Hippocampal formation (tissue), 2 donors: ENCODE measurements around the gene FOXL1.

Experiments
- DNase-seq, 2 donors: peaks; one replicate each; lab custom pipeline; 2025; lab: John Stamatoyannopoulos, UW

The FOXL1 gene

DNA sequence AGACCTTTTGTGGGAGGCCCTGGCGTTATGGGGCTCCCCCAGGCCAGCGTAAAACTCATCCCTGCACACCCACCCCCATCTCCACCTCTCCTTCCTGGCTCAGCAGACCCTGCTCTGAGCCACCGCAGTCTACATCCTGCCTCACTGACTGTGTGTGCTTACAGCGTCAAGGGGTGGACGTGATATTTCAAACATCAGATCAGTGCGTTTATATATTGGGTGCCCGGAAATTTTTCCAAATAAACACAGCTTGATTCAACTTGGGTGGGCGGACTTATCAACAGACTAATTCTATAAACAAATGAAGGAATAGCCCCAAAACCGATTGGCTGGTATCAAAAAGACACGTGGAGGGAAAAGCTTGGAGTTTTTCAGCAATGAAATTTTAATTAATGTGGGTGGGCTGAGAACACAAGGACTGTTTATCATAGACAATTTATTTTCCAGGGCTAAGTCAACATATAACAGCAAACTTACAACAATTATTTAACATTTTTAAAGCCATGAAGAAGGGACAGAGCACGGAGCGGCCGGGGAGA lies at the start of gene FOXL1:
FOXL1 (plus strand) TSS at position 489 of the 539 bp plus-strand sequence. CDS start 175 bp downstream, outside the sequence.
- DNase-seq: no peak

DNA sequence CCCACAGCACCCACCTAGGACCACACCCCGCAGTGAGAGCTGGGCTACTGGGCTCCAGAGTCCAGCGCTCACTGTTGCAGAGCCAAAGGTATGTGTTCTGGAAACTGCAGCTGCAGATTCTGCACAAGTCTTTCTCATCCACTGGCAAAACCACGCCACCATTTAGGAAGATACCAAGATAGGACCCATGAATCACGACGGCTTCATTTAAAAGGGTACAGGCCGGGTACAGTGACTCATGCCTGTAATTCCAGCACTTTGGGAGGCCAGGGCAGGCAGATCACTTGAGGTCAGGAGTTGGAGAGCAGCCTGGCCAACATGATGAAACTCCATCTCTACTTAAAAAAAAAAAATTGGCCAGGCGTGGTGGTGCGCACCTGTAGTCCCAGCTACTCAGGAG lies 49.2 kb upstream of the FOXL1 start:
- no peak for DNase-seq

DNA sequence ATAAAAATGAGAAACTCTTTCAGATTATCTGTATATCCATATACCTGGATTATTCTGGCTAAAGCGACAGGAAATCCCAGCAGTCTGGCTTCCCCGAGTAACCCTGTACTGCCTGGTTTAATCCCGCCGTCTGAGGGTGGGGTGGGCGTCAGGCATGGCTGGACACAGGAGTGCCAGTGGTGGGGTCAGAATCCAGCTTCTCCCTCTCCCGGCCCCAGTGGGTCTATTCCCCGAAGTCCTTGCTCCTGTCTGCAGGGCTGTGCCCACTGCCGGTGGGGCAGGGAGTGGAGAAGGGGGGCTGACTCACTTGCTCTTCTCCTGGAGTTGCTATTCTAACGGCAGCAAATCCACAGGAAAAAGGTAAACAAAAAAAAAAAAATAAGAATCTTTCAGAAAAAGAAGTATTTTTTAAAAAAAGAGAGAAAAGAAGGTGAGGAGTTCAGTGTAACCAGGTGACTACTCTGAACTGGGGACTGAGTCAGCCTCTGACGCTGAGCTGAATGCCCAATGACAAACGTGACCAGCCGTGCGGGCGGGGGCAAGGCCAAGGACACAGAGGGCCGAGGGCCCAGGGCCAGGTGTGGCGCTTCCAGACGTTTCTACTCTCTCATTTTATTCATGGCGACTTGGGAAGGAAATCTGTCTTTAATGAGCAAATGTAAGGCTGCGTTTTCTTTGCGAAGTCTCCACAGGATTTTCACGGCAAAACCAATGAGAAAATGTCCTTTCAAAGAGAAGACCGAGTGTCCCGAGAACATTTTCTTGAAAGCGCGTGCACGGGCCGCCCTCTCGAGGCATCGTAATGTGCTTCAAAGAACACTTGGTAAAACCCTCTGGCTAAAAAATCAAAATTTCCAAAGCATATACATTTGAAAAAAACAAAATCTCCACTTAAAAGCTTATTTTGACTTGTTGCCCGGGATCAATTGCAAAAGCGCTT lies 47.8 kb upstream of the FOXL1 start:
- DNase-seq: no peak

DNA sequence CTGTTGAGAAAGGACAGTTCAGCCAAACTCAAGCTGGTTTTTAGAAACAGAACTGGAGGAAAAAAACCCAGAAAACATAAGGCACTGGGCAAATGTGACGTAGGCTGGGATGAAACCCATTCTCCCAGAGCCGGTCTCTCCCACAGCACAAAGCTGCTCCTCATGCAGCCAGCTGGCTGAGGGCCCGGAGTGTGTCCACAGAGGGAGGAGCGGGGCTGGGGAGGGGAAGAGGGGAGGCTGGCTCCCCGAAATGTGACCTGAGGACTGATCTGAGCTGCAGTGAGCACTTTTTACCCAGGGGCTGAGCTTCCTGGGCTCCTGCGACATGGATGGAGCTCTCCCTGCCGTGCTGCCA lies 47.2 kb upstream of the FOXL1 start:
- peak; percentile 83 to 90 for DNase-seq

DNA sequence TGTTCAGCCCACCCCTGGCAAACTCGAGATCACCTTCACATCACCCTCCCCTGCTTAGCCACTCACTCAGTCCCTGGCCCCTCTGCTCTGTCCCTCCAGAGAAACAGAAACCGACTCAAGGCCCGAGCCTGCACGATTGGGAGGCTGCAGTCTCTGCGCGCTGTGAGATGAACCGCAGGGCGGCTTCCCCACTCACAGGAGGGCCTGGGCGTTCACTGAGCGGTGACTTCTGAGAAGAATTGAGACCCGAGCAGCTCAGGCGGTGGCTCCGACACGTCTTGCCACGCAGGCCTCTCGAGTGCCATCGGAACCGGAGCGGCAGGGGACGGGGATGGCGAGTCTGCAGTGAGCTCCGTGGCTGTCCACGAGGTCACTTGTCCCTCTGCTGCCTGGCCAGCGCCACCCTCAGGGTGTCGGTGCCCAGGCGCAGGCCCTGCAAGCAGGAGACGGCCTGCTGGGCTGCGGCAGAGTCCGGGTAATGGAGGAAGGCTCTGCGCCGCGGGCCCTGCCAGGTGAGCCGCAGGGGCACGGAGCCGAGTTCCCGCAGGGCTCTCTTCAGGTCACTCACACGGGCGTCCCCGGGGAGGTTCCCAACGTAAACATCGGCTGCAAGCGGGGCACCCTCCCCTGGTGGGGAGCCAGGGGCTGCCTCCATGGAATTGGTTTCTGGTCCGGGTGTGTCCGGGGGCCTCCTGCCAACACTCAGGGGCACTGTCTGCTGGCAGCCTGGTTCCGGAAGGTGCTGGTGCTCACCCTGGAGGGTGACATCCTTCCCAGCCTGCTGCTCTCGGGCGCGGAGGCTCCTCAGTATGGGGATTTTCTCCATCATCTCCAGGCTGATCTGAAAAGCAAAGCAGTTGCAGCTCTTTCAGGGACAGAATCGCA lies 46.5 kb upstream of the FOXL1 start:
- DNase-seq: no peak

DNA sequence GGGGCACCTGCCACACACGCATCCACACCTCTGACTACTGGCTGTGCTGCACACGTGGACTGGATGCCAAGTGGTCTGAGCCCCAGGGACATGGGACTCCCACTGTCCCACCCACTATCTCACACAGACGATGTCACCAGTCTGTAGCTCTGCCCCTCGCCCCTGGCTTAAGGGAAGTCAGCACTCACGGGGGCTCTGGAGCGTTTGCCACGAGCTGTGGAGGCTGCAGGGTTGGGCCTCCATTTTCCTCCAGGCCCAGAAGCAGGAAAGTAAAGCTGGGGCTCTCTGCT lies 45.9 kb upstream of the FOXL1 start:
- no peak for DNase-seq

DNA sequence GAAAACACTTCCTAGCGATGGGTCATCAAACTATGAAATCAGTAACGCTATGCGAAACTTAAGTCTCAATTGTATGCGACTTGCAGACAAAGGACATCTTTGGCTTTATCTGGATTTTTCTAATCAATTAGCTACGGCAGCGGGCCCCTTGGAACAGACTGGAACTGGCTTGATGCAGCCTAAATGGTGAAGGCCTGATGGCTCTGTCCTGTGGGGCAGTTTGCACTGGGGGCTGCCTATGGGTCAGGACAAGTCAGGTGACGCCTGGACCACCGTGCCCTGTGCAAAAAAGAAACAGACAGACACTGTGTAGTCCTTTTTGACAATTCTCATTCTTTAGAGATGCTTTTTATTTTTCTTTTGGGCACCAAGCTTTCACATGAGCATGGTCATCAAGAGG lies 45.3 kb upstream of the FOXL1 start:
- DNase-seq: no peak

DNA sequence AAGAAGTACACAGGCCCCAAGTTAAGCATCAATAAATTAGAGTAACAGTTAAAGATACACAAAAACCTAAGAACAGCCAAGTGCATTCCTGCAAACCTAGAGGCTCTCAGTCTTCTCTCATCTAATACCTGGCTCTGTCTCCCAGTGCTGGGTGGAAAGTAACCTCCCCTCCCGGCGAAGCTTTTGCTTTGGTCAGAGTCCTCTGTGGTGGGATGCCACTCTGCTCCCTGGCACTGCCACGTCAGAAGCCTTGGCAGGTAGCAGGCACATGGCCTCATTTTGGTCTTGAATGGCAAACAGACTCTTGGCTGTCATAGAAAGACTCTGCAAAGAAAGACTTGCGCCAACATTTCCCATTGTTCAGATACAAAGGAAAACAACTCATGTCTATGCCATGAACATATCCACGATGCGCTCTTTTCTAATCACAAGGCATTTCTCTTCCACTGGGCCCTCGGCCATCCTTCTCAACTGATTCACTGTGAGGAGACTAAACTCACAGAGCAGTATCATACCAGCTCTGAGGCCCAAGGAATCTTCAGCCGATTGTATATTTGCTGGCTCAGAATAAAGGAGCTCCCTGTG lies 44.5 kb upstream of the FOXL1 start:
- peak; percentile 9 to 60 for DNase-seq

DNA sequence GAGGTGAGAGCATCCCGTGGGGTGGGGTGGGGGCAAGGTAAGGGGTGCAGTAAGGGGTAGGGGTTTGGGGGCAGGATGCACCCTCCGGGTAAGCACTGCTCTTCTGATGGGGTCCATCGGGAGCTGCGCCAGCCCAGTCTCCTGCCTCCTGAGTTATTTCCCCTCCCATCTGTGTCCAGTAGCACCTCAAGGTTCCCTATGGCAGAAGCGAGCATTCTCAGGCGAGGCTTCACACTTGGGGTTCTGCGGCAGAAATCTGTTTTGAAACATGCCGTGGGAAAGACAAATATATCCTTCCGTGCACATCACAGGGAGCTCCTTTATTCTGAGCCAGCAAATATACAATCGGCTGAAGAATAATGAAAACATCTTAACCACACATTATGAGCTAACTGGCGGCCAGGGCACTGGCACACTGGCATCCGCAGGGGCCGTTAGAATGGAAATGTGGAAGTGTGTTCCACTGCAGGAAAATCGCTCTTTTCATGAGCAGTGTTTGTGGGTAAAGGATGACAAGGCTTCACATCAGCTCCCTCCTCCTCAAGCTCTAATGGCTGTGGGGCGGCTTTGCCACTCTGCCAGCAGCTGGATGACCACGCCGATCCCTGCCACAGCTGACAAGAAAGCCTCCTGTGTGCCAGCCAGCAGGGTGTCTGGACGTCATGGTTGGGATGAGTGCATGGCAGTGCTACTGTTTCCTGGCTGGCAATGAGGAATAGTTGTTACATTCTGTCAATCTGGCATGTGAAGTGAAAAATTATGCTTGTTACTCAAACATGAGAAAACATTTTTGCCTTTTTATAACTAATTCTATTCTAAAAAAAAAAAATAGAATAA lies 43.4 kb upstream of the FOXL1 start:
- peak; percentile 33 to 68 for DNase-seq

DNA sequence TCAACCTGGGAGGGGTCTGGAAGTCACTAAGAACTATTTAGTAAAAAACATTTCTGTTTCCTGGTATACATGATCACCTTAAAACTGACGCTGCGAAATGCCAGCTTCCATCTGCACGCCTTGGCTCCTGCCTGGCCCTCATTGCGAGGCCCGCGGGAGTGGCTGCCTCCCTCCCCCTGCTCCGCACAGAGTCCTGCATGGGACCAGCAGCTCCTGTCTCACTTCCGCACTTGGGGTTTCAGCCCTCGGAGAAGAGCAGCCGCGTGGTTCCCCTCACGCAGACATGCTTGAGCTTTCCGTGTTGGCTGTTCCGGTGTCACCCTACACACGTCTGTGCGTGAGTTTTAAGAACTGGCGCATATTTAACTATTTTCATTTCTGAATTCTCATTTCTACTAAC lies 41.7 kb upstream of the FOXL1 start:
- no peak for DNase-seq

DNA sequence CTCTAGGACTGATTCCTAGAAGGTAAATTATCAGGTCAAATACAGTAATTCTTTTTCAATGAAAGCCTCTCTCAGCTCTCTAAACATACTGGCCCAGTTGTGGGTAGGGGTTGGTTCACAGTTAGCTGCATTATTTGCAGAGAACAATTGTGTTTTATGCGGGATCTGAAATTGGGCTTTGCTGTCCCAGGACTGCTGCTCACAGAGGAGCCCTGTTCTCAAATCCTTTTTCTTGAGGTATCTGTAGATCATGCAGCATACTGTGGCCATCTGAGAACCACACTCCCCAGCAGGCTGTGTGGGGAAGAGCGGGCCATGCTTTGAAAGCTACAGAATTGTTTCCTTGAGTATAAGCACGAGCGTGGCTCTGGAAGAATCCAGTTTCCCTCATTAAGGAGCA lies 40.9 kb upstream of the FOXL1 start:
- no peak for DNase-seq

DNA sequence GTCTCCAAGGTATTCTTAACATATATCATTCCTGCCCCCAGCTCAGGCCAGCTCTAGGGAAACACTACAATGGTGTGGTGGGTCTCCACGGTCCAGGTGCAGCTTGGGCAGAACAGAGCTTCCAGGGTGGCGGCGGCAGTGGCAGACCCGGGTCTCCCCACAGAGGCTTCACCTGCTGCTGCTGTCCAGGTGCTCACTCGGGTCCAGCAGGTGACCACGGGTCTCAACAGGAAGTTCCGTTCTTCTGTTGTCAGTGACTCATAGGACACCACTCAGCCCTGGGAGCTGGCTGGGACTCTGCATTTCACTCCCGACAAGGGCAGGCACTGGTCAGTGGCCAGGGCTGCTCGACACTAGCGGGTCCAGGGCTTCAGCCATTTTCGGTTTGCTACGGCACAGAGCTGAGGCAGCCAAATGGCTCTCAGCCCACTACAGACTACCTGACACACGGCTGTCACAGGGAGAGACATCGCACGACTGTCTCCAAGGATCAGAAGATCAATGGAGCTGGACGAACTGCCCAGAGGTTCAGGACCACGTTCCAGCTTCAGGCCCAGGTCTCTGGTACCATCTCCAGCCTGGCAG lies 40.1 kb upstream of the FOXL1 start:
- DNase-seq: no peak

DNA sequence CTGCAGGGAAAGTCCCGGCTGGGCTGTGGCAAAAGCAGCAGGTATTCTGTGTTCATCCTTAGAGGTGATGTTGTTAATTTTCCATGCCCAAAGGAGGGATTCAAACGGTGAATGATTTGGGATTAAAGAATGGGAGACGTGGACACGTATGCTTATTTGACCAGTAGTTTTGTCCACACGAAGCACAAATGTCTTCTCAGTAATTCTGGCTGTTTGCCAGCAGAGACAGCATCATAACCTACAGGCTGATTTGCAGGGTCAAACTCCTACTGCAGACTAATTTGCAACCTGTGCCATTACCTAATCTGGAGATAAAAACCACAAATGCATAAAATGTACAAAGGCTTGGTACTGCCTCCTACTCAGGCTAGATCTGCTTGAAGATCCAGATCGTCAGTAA lies 37.5 kb upstream of the FOXL1 start:
- DNase-seq: no peak

DNA sequence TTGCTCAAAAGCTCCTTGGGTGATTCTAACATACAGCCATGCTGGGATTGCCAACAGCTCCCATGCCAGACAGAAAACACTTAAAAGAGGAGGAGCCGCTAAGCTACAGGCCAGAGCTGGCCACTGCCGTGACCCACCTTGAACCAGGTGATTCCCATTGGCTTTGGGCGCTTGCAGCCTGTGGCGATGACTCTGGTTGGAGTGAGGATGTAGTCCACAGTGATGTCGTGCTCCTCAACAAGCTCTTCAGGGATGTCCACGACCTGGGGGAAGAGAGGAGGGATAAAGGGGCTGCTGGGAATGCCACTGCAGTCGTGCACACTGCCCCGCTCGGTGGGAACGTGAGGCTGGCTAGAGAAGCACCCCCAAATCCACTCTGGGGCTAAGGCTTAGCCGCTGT lies 36.8 kb upstream of the FOXL1 start:
- DNase-seq: no peak

DNA sequence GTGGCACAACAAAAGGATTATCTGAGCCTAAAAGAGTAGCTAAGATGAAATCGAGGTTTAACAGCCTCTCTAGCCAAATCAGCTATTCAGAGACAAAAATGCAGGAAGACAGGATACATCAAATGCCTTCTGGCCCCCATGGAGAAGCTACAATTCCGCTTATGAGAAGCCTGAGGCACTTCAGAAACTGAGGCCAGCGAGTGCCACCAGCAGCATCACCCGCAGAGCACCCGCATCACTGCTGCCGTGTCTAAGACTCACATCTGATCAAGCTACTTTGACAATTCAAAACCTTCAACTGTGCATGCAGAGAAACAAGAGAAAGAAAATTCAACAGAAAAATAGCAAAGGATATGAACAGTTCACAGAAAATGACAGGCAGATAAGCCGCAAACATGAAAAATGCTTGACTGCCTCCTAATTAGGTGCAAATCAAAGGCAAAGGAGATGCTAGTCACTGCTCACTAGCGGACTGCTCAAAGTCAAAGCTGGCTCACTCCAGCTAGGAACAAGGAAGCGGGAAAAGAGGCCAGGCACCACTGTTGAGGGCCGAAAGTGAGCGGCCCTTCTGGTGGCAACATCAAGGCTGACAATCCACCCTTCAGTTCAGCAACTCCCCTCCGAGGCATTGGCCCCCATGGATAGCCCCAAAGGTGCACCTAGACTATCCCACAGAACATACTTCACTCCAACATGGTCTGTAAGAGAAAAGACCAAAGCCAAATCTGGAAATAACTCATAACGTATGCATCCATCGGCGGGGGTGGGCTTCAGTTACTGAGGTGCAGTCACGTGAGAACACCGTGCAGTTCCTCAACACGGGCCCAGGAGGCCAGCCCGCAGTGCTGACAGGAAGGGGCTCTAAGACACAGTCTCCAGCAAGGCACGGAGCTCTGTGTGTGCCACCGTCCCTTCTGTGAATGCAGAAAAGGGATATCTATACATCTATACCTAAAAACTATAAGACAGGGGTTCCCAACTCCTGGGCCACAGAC lies 35.3 kb upstream of the FOXL1 start:
- no peak for DNase-seq

DNA sequence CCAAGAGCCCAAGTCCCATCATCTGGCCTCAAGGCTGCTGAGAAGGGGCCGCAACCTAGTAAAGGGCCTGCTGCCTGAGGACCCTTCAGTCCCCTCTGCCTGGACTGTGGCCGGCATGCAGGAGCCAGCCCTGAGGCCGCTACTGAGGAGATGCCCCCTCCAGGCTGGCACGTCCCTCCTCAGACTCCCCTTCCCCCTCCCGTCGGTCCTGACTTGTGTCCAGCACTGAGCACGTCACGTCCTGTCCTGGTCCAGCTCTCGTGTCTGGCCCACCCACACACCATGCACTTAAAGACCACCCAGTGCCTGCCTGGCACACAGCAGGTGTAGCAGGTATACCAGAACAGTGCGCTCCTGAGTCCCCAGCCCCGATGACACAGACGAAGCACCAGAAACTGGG lies 32.9 kb upstream of the FOXL1 start:
- DNase-seq: no peak

DNA sequence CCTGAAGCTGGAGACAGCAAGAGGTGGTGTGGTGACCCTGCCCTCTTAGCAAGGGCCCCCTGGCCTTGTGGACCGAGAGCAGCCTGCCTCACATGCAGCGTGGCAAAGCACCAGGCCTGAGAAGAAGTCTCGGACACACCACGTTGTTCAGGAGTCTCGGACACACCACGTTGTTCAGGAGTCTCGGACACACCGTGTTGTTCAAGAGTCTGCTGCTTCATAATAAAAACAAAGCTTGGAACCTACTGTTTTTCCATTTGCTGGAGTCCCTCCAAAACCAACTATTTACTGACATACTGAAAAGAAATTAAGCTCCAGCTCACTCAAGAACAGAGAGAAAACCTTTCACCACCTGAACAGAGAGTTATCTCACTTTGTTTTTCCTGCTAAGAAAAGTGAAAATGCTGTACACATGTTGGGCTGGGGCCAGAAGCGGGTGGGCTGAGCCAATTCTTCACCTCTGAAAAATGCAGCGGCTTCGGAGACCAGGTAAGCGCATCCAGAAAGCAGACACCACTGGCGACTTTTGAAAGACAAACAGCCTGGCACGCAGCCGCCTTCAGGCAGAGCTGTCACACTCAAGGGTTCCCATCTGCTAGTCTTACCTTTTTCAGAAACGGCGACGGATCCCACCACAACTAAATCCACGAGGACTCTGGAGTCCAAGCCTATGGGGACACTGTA lies 32.3 kb upstream of the FOXL1 start:
- no peak for DNase-seq

DNA sequence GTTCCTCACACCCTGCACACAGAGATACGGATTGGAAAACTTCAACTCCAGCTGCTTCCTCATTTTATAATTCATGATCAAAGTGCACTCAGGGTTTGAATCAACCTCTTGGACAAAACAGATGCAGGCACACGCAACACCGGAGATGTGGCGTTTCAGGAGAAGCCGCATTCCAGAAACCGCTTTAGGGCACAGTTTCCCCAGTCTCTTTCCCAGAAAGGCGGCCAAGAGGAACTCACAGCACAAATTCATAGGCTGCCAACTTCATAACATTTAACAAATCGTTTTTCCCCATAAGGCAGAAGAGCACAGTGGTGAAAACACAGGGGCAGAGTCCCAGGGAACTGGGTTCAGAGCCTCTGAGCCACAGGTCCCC lies 31.7 kb upstream of the FOXL1 start:
- DNase-seq: no peak

DNA sequence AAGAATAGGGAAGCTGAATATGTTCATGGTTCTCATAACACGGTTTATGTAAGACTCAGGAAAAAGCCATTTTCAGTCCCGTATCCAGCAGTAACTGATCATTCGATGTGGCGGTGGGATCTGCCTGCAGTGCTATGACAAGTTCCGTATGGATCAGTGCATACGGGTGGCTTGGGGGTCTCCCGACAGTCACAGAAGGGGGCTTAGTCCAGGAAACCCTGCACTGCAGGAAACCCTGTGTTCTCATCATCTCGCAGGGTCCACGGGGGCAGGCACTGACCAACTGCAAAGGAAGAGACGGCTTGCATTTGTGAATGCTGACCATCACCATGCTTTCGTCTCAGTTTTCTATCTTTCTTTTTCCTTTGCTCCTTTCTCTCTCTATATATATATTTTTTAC lies 31.1 kb upstream of the FOXL1 start:
- no peak for DNase-seq
